Osteocyte (in vitro differentiated cells): ENCODE data around the gene DOK4. TPM values are rescaled to one million over a fixed set of nuclear protein-coding genes. Genes with fewer than 3 reads are reported as not detected.
A peak's percentile ranks its signal among the peaks of the same experiment; 100 is the strongest.

Source experiments
- DNase-seq: peaks from one replicate; pipeline ENCODE4 v3.0.0; 2021; ENCODE audit warnings: mixed read lengths; ENCODE audit not compliant: unreplicated experiment; ENCODE audit errors: extremely low spot score
- H3K27ac Mint-ChIP-seq: one replicate; pipeline ENCODE4 v1.8.0; 2021; ENCODE audit warnings: mild to moderate bottlenecking, mixed read lengths; ENCODE audit not compliant: unreplicated experiment
- H3K27me3 Mint-ChIP-seq: one replicate; pipeline ENCODE4 v1.8.0; 2021; ENCODE audit warnings: mixed read lengths; ENCODE audit not compliant: unreplicated experiment
- H3K36me3 Mint-ChIP-seq: one replicate; pipeline ENCODE4 v1.8.0; 2021; ENCODE audit warnings: mixed read lengths; ENCODE audit not compliant: unreplicated experiment
- H3K4me1 Mint-ChIP-seq: one replicate; pipeline ENCODE4 v1.8.0; 2021; ENCODE audit warnings: mixed read lengths; ENCODE audit not compliant: unreplicated experiment
- H3K4me3 Mint-ChIP-seq: one replicate; pipeline ENCODE4 v1.8.0; 2021; ENCODE audit warnings: mild to moderate bottlenecking, moderate library complexity, mixed read lengths; ENCODE audit not compliant: unreplicated experiment
- H3K9me3 Mint-ChIP-seq: one replicate; pipeline ENCODE4 v1.8.0; 2021; ENCODE audit warnings: mixed read lengths; ENCODE audit not compliant: unreplicated experiment
- CTCF ChIP-seq: fragments of 200-600 bp; sonication (generic); IDR thresholded peaks from 2 replicates; pipeline ENCODE4 v1.5.0; 2021; ENCODE audit warnings: antibody characterized with exemption, mild to moderate bottlenecking, moderate library complexity
- total RNA-seq: library from RNA; stranded (reverse); gene quantifications from 2 replicates; pipeline ENCODE4 v1.2.1, GENCODE V29; 2021

The DOK4 gene
- total RNA-seq, 1 donor from 2014 or later: 22.5 TPM

GRCh38 chr16:57489229-57489628 lies 2.9 kb upstream of the DOK4 start:
- H3K27me3 Mint-ChIP-seq: peaks cover 27% of the 10 kb centered on the region
- H3K9me3 Mint-ChIP-seq: no peaks in the 10 kb centered on the region
- no peak overlapping the region for H3K27ac Mint-ChIP-seq
- no peak overlapping the region for H3K4me3 Mint-ChIP-seq
- H3K4me1 Mint-ChIP-seq: peaks cover 18% of the 10 kb centered on the region
- no peak for TF ChIP-seq CTCF
- no peak for DNase-seq
- no peaks in the 10 kb centered on the region for H3K36me3 Mint-ChIP-seq

- no peak overlapping the region for H3K27ac Mint-ChIP-seq
- no peak for DNase-seq
- peaks cover 18% of the 10 kb centered on the region for H3K4me1 Mint-ChIP-seq
- H3K4me3 Mint-ChIP-seq: peak overlapping the region; percentile 69
- H3K27me3 Mint-ChIP-seq: peaks cover 18% of the 10 kb centered on the region
- TF ChIP-seq CTCF: no peak
- no peaks in the 10 kb centered on the region for H3K9me3 Mint-ChIP-seq
- no peaks in the 10 kb centered on the region for H3K36me3 Mint-ChIP-seq
Observed at GRCh38 chr16:57486858-57487834, 853 bp upstream of the DOK4 start.

GRCh38 chr16:57485091-57485915 lies 990 bp downstream of the DOK4 start:
- TF ChIP-seq CTCF: no peak
- H3K27ac Mint-ChIP-seq: no peak overlapping the region
- H3K27me3 Mint-ChIP-seq: peaks cover 3% of the 10 kb centered on the region
- H3K36me3 Mint-ChIP-seq: no peaks in the 10 kb centered on the region
- no peaks in the 10 kb centered on the region for H3K9me3 Mint-ChIP-seq
- no peak for DNase-seq
- H3K4me1 Mint-ChIP-seq: peaks cover 23% of the 10 kb centered on the region
- peak overlapping the region; percentile 83 for H3K4me3 Mint-ChIP-seq

- no peak for TF ChIP-seq CTCF
- Mint-ChIP-seq H3K27me3 (peaks cover 1% of the 10 kb centered on the region), H3K9me3 (no peaks in the 10 kb centered on the region), H3K36me3 (no peaks in the 10 kb centered on the region), H3K27ac (no peak overlapping the region), H3K4me1 (peaks cover 31% of the 10 kb centered on the region), H3K4me3 (no peak overlapping the region)
- no peak for DNase-seq
Observed at GRCh38 chr16:57484515-57485005, 1.7 kb downstream of the DOK4 start.
